B cell (primary cell): ENCODE measurements around the gene BCL2L11.

Experiments used
- EZH2 ChIP-seq: IDR thresholded peaks from 2 replicates; pipeline ENCODE4 v1.6.1; 2012; ENCODE audit warnings: borderline replicate concordance, low read depth, mild to moderate bottlenecking, moderate library complexity, low read length; ENCODE audit not compliant: insufficient read depth, poor library complexity, severe bottlenecking
- TF ChIP-seq, protein P1 (sequence below): fragments of 200-600 bp; IDR thresholded peaks from one replicate; pipeline ENCODE4 v1.8.0; 2022; ENCODE audit warnings: antibody characterized with exemption, mild to moderate bottlenecking

DNA sequence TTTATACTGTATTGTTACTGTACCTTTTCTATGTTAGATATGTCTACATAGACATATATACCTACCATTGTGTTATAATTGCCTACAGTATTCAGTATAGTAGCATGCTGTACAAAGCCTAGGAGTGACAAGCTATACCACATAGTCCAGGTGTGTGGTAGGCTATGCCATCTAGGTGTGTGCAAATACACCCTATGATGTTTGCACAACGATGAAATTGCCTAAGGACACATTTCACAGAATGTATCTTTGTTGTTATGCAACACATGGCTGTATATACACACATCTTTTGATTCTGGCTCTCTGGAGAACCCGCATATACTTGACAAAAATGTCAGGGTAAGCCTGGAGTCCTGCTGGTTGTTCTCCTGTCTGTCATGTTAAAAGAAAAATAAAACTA, 85.1 kb downstream of the BCL2L11 start:
- TF ChIP-seq, protein P1, sequence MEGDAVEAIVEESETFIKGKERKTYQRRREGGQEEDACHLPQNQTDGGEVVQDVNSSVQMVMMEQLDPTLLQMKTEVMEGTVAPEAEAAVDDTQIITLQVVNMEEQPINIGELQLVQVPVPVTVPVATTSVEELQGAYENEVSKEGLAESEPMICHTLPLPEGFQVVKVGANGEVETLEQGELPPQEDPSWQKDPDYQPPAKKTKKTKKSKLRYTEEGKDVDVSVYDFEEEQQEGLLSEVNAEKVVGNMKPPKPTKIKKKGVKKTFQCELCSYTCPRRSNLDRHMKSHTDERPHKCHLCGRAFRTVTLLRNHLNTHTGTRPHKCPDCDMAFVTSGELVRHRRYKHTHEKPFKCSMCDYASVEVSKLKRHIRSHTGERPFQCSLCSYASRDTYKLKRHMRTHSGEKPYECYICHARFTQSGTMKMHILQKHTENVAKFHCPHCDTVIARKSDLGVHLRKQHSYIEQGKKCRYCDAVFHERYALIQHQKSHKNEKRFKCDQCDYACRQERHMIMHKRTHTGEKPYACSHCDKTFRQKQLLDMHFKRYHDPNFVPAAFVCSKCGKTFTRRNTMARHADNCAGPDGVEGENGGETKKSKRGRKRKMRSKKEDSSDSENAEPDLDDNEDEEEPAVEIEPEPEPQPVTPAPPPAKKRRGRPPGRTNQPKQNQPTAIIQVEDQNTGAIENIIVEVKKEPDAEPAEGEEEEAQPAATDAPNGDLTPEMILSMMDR, result no peak
- TF ChIP-seq EZH2, result no peak
